Lung (tissue), 12 donors: Measurements from ENCODE around the gene NLGN1. TPM values are rescaled to one million over a fixed set of nuclear protein-coding genes. Genes with fewer than 3 reads are reported as not detected.

Experiments
- ATAC-seq: fragments of 200-7000 bp; cut with Tn5 transposase; one replicate; pipeline ENCODE4 v1.9.1; 2020; ENCODE audit warnings: moderate number of reproducible peaks; ENCODE audit not compliant: insufficient read depth, low FRiP score
- DNase-seq, 3 donors: peaks; one replicate each; pipeline ENCODE4 v3.0.0-alpha.2; 2013 to 2017
- H3K27ac ChIP-seq, 2 donors: one replicate each; pipeline ENCODE4 v1.5.1; 2013; ENCODE audit warnings: mild to moderate bottlenecking in 2 of 2, moderate library complexity in 2 of 2, control low read depth in 1 of 2, inconsistent platforms in 1 of 2, low read depth in 1 of 2, low read length in 1 of 2
- H3K27me3 ChIP-seq, 3 donors: one replicate each; pipeline ENCODE4 v1.5.1; 2013; ENCODE audit warnings: low read length in 2 of 3; ENCODE audit not compliant: control insufficient read depth in 3 of 3, insufficient read depth in 3 of 3
- H3K36me3 ChIP-seq, 4 donors: one replicate each; pipeline ENCODE4 v1.5.1; 2013; ENCODE audit warnings: low read length in 4 of 4, mild to moderate bottlenecking in 1 of 4, moderate library complexity in 1 of 4; ENCODE audit not compliant: control insufficient read depth in 4 of 4, insufficient read depth in 4 of 4
- H3K4me1 ChIP-seq, 5 donors: one replicate each; pipeline ENCODE4 v1.5.1; 2013; ENCODE audit warnings: low read length in 5 of 5, mild to moderate bottlenecking in 2 of 5, moderate library complexity in 1 of 5; ENCODE audit not compliant: control insufficient read depth in 5 of 5, insufficient read depth in 5 of 5
- H3K4me3 ChIP-seq: one replicate; pipeline ENCODE4 v1.5.1; 2013; ENCODE audit warnings: mild to moderate bottlenecking, control low read depth, moderate library complexity
- H3K9ac ChIP-seq, 2 donors: one replicate each; pipeline ENCODE4 v1.5.1; 2013; ENCODE audit warnings: low read length in 2 of 2, control low read depth in 1 of 2; ENCODE audit not compliant: insufficient read depth in 1 of 2
- H3K9me3 ChIP-seq, 4 donors: one replicate each; pipeline ENCODE4 v1.5.1; 2013; ENCODE audit warnings: low read length in 3 of 4, mild to moderate bottlenecking in 1 of 4, moderate library complexity in 1 of 4; ENCODE audit not compliant: control insufficient read depth in 4 of 4, insufficient read depth in 3 of 4
- WGBS, 2 donors: extraction: QIAGEN DNeasy Blood & Tissue Kit; methylation state at CpG; one replicate each; pipeline ENCODE4 v1.1.7; 2013; 5-methylcytosine and 5-hydroxymethylcytosine counted together
- polyA plus RNA-seq, 2 donors: library from polyadenylated mRNA; stranded (reverse); fragments of 200-250 nt; gene quantifications; one replicate each; pipeline ENCODE4 v1.2.1, GENCODE V29; 2013
- total RNA-seq, 2 donors: library from RNA; depleted of rRNA in 1 of 2; stranded (reverse); fragments of >200 nt in 1 of 2; gene quantifications; one replicate each; pipeline ENCODE4 v1.2.1, GENCODE V29; 2014 to 2021
- TF ChIP-seq, protein P1 (sequence below): IDR thresholded peaks from 2 replicates; pipeline ENCODE4 v1.5.1; 2012; ENCODE audit warnings: mild to moderate bottlenecking; ENCODE audit errors: control extremely low read depth, extremely low read depth
- donor health status: control.
- donor health status: control.
- donor health status: Bipolar disorder and iron deficiency.
- donor health status: healthy.
- donor health status: DM: yes; HTN: yes; CAD: no.

NLGN1 gene
- total and polyA plus RNA-seq, 4 donors, result 0.24 to 22.2 (median 1.9) TPM

DNA sequence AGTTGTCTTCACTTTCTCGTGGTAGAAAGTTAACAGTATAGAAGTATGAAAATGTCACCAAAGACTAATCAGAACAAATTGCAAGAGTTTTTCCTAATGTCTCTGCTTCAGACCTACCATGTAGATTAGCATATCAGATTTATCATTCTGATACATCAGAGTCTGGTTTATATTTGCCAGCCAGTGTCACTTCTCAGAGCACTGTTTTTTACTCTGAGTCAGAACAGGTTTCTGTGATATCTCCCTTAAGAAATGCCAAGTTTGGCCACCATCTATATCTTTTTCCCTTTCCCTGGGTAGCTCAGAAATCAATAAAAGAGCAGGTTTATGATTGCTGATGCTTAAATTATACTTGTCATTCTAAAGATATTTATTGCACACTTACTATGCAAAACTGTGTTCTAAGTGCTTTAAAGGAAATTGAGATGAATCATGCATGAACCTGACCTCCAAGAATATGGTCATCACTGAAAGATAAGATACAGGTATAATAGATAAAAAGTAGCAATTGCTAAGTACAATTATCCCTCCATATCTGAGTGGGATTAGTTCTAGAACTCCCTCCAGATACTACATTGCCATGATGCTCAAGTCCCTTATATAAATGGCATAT is 788.9 kb downstream of the NLGN1 start:
- Histone ChIP-seq H3K27me3 (no peaks in the 10 kb centered on the region), H3K4me1 (peaks cover 0 to 4% (median 0%) of the 10 kb centered on the region in 5 donors), H3K4me3 (no peak overlapping the region), H3K27ac (no peak overlapping the region), H3K9ac (no peak overlapping the region), H3K9me3 (no peaks in the 10 kb centered on the region), H3K36me3 (no peaks in the 10 kb centered on the region)
- DNase-seq (no peak), ATAC-seq (no peak)
- WGBS, 2 donors, result 86 to 92% methylated on average over 1 of the region's 1 CpG
- TF ChIP-seq, protein P1, sequence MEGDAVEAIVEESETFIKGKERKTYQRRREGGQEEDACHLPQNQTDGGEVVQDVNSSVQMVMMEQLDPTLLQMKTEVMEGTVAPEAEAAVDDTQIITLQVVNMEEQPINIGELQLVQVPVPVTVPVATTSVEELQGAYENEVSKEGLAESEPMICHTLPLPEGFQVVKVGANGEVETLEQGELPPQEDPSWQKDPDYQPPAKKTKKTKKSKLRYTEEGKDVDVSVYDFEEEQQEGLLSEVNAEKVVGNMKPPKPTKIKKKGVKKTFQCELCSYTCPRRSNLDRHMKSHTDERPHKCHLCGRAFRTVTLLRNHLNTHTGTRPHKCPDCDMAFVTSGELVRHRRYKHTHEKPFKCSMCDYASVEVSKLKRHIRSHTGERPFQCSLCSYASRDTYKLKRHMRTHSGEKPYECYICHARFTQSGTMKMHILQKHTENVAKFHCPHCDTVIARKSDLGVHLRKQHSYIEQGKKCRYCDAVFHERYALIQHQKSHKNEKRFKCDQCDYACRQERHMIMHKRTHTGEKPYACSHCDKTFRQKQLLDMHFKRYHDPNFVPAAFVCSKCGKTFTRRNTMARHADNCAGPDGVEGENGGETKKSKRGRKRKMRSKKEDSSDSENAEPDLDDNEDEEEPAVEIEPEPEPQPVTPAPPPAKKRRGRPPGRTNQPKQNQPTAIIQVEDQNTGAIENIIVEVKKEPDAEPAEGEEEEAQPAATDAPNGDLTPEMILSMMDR, result no peak

DNA sequence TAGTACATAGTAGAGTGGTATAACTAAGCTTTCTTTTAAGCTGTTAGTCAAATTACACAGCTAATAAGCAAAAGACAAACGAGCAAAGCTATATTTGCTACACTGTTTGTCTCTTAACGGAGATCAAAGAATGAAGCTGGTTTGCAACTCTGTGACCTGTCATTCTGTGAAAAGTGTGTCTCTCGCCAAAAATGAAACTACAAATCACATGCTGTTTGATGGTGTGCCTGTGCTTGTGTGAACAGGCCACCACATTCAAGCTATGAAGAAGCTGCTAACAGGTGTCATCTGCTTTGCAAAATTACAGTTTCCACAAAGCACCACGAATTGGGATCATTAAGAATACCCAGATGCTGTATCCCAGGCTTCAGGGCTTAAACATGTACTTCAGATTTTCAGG is 793.8 kb downstream of the NLGN1 start:
- ATAC-seq (no peak), DNase-seq (peak in 2 of 3 donors; percentile 42 to 58)
- Histone ChIP-seq H3K36me3 (no peaks in the 10 kb centered on the region), H3K27ac (no peak overlapping the region), H3K9ac (no peak overlapping the region), H3K9me3 (no peaks in the 10 kb centered on the region), H3K4me1 (peaks cover 0 to 9% (median 0%) of the 10 kb centered on the region in 5 donors), H3K27me3 (no peaks in the 10 kb centered on the region), H3K4me3 (no peak overlapping the region)
- 30 to 35% methylated on average over 4 of the region's 4 CpGs for WGBS, 2 donors
- TF ChIP-seq, protein P1, result no peak

DNA sequence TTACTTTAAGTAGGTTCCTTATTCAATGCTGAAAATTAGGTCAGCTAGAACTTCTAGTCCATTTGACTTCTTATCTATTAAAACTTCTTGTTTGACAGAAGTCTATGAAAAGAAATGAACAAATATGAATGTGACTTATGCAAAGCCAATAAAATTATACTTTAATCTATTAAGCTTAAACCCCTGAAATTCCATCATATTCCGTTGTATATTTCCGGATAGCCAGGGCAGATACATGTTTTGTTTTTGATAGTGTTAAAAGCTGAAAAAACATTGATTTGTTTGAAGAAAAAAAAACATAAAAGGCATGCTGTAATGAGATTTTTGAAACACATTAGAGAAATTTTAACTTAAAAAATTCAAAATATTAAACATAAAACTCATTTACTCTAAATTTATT is 794.4 kb downstream of the NLGN1 start:
- ATAC-seq (no peak), DNase-seq (no peak)
- no peak overlapping the region for H3K9ac ChIP-seq
- H3K27me3 ChIP-seq, result no peaks in the 10 kb centered on the region
- 91 to 95% methylated on average over 2 of the region's 2 CpGs for whole genome bisulfite sequencing, 2 donors
- no peak overlapping the region for H3K4me3 ChIP-seq
- no peaks in the 10 kb centered on the region for H3K9me3 ChIP-seq
- H3K27ac ChIP-seq, result no peak overlapping the region
- peaks cover 0 to 9% (median 0%) of the 10 kb centered on the region in 5 donors for H3K4me1 ChIP-seq
- H3K36me3 ChIP-seq, result no peaks in the 10 kb centered on the region
- TF ChIP-seq, protein P1, result no peak

DNA sequence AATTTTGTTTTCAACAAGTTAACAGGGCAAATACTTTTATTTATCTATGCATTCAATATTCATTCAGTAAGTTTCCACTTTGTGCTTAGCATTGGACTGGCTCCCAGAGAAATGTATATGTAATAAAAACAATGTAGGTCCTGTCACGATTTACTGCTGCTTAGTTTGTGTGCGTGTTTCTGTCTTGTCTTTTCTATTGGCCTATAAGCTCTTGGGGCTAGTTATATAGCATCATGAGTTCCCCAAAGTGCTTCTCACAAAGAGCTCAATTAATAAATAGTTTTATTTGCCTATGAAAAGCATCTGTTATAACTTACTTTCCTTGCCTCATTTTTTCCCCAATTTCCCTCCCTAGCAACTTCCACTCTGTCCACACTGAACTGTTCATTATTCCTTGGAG is 794.9 kb downstream of the NLGN1 start:
- H3K27ac ChIP-seq, result no peak overlapping the region
- H3K4me1 ChIP-seq, result peaks cover 0 to 15% (median 0%) of the 10 kb centered on the region in 5 donors
- H3K27me3 ChIP-seq, result no peaks in the 10 kb centered on the region
- H3K9ac ChIP-seq, result no peak overlapping the region
- TF ChIP-seq, protein P1, result no peak
- H3K4me3 ChIP-seq, result no peak overlapping the region
- no peak for DNase-seq
- H3K36me3 ChIP-seq, result no peaks in the 10 kb centered on the region
- 80 to 88% methylated on average over 2 of the region's 2 CpGs for WGBS, 2 donors
- no peak for ATAC-seq
- no peaks in the 10 kb centered on the region for H3K9me3 ChIP-seq
